Hypothalamus (tissue), 51 donors: Measurements from ENCODE around the gene NCF2.
"Not testable (repeated sequence)": the region's sequence is repeated elsewhere in the genome, so short reads cannot be mapped to it uniquely, and the experiment has no call there.

Experiments
- DNase-seq, 51 donors: peaks; one replicate each; lab custom pipeline; 2025; lab: John Stamatoyannopoulos, UW

NCF2 gene

GRCh38 chr1:183590244-183591191 is at the start of gene NCF2:
NCF2 (minus strand) TSS chr1:183590459; CDS start chr1:183590329, 130 bp downstream.
- peak in 3 of 51 donors; percentile 23 to 53 (median 36) for DNase-seq

GRCh38 chr1:183638649-183639387 is 48.6 kb upstream of the NCF2 start:
- DNase-seq, result no peak

DNA sequence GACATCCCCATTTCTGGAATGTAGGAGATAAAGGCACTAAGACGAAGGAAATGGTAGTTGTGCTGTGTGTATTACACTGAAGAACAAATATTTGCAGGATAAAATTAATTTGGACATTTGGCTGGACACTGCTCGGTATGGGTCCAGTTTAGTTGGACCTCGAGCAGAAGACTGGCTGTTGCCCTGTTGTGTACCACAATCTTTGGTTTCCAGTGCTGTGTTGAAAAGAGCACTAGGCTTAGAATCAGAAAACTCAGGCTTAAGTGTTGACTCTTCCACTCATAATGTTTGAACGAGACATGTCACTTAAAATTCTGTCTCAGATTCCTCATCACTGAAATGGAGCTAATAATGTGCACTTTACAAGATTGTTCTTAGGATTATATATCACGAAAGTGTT is 46.5 kb upstream of the NCF2 start:
- DNase-seq, result no peak

GRCh38 chr1:183636334-183636682 is 46.0 kb upstream of the NCF2 start:
- DNase-seq, result no peak

DNA sequence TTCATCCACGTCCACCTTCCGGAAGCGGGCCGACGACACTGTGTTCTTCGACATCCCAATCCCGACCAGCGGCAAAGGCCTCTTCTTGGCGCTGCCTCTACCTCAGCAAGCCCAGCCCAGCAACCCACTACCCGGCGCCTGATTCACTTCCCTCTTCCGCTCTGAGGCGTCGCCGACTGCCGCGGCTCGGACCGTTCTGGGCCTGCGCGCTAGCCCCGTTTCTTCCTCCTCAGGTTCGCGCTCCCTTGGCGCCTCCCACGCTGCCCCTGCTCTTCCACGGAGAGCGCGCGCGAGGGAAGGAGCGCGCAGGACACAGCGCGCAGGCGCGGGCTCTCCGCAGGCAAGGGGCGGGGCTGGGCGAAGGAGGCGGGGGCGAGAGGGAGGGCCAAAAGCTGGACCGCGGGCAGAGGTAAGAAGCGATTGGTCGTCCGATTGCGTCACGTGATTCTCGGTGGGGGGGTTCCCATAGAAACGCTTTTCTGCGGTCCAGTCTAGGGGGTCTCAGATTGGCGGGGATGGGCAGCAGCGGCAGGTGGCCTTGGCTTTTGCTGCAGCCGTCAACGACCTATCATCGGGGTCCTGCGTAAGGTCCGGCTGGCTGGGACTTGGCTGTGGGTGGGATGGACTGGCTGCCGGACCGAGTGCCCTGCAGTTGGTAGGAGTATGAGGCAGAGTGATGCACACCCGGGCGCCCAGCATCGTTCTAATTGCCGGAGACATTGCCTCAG is 45.5 kb upstream of the NCF2 start, which contains the start of gene ARPC5:
Gene ARPC5, minus strand, starts transcription at position 178 of the 728 bp plus-strand sequence. Its CDS starts 124 bp downstream, at position 54.
- peak; percentile 84 to 100 (median 96) for DNase-seq

- peak in 17 of 51 donors; percentile 23 to 70 (median 53) for DNase-seq
Measured at GRCh38 chr1:183635099-183635605, 44.9 kb upstream of the NCF2 start.

GRCh38 chr1:183634429-183635065 is 44.3 kb upstream of the NCF2 start:
- no peak for DNase-seq

GRCh38 chr1:183633676-183634343 is 43.6 kb upstream of the NCF2 start:
- peak in 2 of 51 donors; percentile 19 to 62 for DNase-seq

DNA sequence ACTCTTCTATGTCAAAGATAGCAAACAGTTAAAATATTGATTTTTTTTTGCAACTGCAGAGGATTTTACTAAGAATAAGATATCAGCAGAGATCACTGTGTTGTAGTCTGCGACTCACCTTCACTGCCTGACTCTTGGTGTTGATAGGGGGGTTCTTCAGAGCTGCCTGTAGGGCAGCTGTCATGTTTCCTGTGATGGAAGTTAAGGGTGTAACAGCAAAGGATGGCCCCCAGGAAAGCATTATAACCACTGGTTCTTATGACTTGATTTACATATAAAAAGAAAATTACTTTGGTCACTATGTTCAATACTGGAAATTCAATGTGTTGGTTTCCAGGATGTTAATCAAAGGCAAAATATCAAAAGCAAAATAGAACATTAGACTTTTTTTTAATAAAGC is 42.7 kb upstream of the NCF2 start:
- no peak for DNase-seq

- no peak for DNase-seq
Measured at GRCh38 chr1:183632114-183632513, 41.9 kb upstream of the NCF2 start.

GRCh38 chr1:183630748-183631147 is 40.5 kb upstream of the NCF2 start:
- DNase-seq, result peak in 6 of 51 donors; percentile 10 to 51 (median 20)

DNA sequence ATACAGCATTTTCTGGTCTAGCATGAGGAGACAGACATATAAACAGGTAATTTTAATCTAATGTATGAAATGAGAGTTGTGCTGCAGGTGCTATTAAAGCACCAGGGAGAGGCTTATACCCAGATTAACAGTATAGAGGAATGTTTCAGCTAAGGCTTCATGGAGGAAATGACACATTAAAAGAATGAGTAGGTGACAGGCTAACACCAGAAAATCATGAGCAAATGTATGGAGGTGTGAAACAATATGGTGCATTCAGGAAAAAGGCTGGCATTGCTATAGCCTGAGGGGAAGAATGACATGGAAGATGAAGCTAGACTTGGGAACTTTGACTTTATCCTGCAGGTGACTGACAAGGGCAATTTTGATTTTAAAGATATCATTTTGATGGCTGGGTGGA is 38.3 kb upstream of the NCF2 start:
- no peak for DNase-seq

DNA sequence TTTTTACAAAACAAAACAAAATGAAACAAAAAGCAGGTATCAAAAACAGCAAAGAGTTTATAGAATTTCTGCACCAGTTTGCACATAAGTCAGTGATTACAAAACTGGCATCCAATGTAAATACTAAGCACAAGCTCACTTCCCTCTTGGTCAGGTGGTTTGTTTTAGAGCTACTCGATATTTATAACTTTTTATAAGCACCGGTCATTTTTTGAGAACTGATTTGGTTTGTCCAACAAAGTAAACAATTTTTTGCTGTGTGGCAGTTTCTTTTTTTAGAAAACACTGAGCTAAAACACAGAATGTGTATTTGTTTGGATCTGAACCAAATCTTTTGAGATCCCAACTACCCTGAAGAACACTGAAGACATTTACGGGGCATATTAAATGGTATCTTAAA is 36.0 kb upstream of the NCF2 start:
- not testable (repeated sequence) for DNase-seq

DNA sequence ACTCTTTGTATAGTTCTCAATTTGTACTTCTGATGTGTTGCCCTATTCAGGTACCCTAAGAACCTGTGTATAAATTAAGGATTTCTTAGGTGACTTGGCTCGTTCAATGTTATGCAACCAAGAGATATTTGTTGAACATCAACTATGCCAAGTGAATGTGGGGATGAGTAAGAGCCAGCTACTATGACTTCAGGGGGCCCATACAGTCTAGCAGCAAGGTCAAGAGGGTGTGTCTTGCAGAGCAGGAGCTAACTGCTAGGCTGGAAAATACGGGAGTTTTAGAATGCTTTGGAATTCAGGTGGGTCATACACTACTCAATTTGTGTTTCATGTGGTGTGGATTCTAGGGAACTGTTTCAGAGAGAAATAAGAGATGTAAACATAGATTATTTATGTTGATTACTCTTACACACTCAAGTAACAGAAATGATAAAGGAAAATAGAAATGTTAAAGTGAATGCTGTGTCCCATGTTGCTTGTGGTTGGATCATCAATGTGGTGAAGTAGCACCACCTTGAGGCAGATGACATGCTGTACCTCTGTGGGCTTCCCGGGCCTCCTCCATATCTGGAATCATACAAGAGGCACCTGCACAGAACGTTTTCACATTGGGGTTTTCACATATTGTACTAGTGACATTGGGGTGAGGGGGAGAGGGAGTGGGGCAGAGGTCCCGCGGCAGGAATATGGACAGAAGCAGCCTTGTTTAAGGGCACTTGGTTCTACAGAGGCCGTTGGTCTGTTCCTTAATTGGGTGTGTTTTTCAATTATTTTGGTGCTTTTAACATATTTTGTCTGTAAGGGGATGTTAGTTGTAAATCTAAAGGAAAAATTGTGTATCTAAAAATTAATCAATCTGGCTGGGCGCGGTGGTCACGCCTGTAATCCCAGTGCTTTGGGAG is 32.9 kb upstream of the NCF2 start:
- DNase-seq, result peak in 26 of 51 donors; percentile 7 to 65 (median 38)

DNA sequence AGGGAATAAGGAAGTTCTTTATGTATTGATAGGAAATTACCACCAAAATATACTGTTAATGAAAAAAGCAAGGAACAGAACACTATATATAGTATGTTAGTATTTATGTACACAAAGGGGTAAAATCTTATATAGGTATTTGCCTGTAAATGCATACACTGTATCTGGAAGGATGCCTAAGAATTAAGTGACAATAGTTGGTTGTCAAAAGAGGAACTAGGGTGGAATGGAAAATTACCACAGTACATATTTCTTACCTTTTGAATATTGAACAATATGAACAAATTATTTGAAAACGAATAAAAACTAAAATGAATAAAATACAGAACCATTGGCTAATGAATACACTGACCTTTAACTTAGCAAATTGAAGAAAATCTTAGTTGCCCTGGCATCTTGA is 31.8 kb upstream of the NCF2 start:
- DNase-seq, result no peak

GRCh38 chr1:183620311-183620710 is 30.1 kb upstream of the NCF2 start:
- no peak for DNase-seq

GRCh38 chr1:183619781-183620180 is 29.5 kb upstream of the NCF2 start:
- DNase-seq, result no peak

DNA sequence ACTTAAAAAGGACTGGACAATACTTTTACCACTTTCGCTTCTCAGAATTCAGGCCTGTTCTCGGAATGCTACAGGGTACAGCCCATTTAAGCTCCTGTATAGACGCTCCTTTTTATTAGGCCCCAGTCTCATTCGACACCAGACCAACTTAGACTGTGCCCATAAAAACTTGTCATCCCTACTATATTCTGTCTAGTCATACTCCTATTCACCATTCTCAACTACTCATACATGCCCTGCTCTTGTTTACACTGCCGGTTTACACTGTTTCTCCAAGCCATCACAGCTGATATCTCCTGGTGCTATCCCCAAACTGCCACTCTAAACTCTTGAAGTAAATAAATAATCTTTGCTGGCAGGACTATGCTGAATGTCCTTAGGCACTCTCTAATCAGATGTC is 27.9 kb upstream of the NCF2 start:
- DNase-seq, result not testable (repeated sequence)
